BJ (cell line): ENCODE results near the gene TM6SF1. TPM values are rescaled to one million over a fixed set of nuclear protein-coding genes. Genes with fewer than 3 reads are reported as not detected.
A peak's percentile ranks its signal among the peaks of the same experiment; 100 is the strongest.

Experiments used
- CTCF ChIA-PET: fragments of 350-600 bp; formaldehyde crosslinking; extraction: SDS; loops from one replicate; lab custom pipeline; 2021; ENCODE audit warnings: antibody characterized with exemption, inconsistent platforms; lab: Yijun Ruan, JAX
- POLR2A ChIA-PET: fragments of 300-600 bp; sonication (Branson Sonifier 250); formaldehyde crosslinking; extraction: SDS; loops from one replicate; lab custom pipeline; 2021; ENCODE audit warnings: antibody characterized with exemption; lab: Charles Lee
- DNase-seq: peaks from one replicate; pipeline ENCODE4 v3.0.0-alpha.2; 2011; ENCODE audit warnings: low read depth
- H3K27me3 ChIP-seq: 2 replicates; pipeline ENCODE4 v1.6.0; 2011; ENCODE audit warnings: low read length; ENCODE audit not compliant: control insufficient read depth, insufficient read depth
- H3K36me3 ChIP-seq: 2 replicates; pipeline ENCODE4 v1.5.1; 2011; ENCODE audit warnings: low read length; ENCODE audit not compliant: control insufficient read depth, insufficient read depth
- H3K4me3 ChIP-seq: 2 replicates; pipeline ENCODE4 v1.5.1; 2011; ENCODE audit warnings: low read depth, mild to moderate bottlenecking, control low read depth, low read length
- polyA minus RNA-seq: library from RNA; depleted of rRNA, polyadenylated mRNA; stranded (reverse); fragments of >200 nt; gene quantifications from 2 replicates; pipeline ENCODE4 v1.2.3, GENCODE V29; 2011; rRNA and poly(A)+ RNA removed
- polyA plus RNA-seq: library from polyadenylated mRNA; depleted of rRNA; stranded (reverse); fragments of >200 nt; gene quantifications from 2 replicates; pipeline ENCODE4 v1.2.3, GENCODE V29; 2011; rRNA removed
- TF ChIP-seq, protein P1 (sequence below): IDR thresholded peaks from 2 replicates; pipeline ENCODE4 v1.5.1; 2011; ENCODE audit warnings: low read depth, mild to moderate bottlenecking, control low read depth, inconsistent platforms, low read length, moderate library complexity; ENCODE audit not compliant: insufficient read depth

The TM6SF1 gene
- 3.2 and 3.8 TPM in 2 replicates for polyA plus RNA-seq
- 0.72 and 0.81 TPM in 2 replicates for polyA minus RNA-seq

DNA sequence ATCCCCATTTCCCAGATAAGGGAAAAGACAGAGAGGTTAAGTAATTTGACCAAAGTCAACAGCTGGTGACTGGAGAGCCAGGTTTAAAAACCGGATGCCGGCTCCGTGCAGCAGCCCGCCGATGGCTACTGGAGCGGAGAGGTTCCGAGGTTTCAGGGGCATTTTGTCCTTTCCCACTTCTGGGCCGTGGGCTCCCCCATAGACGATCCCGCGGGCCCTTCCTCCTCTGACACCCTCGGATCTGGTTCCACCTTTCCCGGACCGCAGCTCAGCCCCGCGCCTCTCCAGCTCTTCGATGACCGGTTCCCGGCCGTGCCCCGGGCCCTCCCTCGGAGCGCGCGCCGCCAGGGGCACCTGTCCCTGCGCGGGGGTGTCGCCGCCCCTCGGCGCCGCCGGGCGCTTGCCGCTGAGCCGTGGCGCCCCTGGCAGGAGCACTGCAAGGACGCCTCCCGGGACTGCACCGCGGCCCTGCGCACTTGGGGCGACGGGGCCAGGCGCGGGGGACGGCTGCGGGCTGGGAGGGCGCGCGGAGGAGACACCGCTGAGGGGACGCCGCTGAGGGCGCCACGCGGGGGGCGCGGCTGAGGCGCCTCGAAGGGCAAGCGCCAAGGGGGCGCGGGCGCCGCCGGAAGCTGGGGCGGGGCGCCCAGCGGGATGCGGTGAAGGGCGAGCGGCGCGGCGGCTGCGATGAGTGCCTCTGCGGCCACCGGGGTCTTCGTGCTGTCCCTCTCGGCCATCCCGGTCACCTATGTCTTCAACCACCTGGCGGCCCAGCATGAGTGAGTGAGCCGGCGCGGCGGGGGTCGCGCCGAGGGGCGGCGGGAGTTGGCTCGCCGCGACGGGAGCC is at the start of gene TM6SF1:
Gene TM6SF1 (plus strand): TSS at position 652 of the 847 bp plus-strand sequence. CDS start 36 bp downstream, at position 688.
- no peak for DNase-seq
- TF ChIP-seq, protein P1, sequence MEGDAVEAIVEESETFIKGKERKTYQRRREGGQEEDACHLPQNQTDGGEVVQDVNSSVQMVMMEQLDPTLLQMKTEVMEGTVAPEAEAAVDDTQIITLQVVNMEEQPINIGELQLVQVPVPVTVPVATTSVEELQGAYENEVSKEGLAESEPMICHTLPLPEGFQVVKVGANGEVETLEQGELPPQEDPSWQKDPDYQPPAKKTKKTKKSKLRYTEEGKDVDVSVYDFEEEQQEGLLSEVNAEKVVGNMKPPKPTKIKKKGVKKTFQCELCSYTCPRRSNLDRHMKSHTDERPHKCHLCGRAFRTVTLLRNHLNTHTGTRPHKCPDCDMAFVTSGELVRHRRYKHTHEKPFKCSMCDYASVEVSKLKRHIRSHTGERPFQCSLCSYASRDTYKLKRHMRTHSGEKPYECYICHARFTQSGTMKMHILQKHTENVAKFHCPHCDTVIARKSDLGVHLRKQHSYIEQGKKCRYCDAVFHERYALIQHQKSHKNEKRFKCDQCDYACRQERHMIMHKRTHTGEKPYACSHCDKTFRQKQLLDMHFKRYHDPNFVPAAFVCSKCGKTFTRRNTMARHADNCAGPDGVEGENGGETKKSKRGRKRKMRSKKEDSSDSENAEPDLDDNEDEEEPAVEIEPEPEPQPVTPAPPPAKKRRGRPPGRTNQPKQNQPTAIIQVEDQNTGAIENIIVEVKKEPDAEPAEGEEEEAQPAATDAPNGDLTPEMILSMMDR: no peak
- H3K4me3 ChIP-seq: peak within 1 kb of the TSS; percentile 51
- ChIA-PET CTCF (no interaction called here), POLR2A (interaction anchor here (0.7 kb wide), 1 partner anchor 30 kb away, joined by 11 read pairs; no protein-coding TSS in a partner anchor)
- no peaks in the 10 kb centered on the region for H3K36me3 ChIP-seq
- peaks cover 3% of the 10 kb centered on the region; the same call in 1 of the 2 replicates for H3K27me3 ChIP-seq

DNA sequence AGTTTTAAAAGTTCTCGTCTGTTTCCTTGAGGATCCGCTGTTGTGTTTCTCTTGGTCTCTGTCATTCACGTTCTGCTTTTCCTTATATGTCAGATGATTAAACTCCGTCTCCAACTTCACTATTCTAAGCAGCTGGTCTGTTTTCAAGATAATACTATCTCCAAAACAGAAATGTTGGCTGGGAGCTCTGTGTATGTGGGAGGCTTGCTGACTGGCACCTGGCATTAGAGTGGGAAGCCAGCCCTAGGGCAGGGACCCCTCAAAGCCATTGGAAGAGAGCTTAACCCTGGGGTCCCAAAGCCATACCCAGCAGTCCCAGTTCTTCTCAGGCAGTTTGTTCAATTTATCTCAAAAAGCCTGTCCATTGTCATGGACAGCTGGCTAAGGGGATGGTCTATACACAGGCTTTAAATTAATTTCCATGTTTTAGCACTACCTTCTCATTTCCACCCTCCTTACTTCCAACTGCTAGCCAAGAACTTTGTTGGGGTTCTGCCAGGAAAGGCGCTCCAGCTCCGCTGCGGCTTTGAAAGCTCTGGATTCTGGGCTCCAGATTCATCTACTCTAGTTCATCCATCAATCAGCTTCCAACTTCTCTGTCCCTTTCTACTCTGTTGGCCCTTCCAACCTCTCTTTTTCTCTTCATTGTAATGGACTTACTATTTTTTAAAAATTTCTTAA is 49.6 kb upstream of the TM6SF1 start:
- no peaks in the 10 kb centered on the region for H3K27me3 ChIP-seq
- DNase-seq: no peak
- TF ChIP-seq, protein P1: no peak
- no peaks in the 10 kb centered on the region; the same call in 1 of the 2 replicates for H3K36me3 ChIP-seq
- POLR2A ChIA-PET: no interaction called here
- CTCF ChIA-PET: interaction anchor here (0.8 to 1.5 kb wide), 4 partner anchors 9 to 69 kb away, joined by 3 to 7 read pairs (median 3); partner anchors contain the start of gene BTBD1
- no peak overlapping the region for H3K4me3 ChIP-seq

DNA sequence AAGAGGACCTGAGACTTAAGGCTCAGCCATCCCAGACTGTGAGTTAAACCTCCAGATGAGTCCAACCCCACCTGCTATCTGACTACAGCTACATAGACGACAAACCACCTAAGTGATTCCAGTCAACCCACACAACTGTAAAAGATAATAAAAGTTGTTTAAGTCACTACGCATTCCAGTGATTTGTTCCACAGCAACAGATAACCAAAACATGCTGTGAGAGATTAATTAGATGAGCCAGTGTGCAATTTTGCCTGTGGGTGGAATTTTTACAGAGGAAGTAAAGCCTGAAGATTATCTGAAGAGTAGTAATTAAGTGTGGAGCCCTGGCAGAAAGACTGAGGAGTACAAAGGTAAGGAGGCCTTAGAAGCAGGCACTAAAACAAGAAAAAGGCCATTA is 45.8 kb upstream of the TM6SF1 start:
- TF ChIP-seq, protein P1: no peak
- POLR2A ChIA-PET: no interaction called here
- H3K4me3 ChIP-seq: no peak overlapping the region
- CTCF ChIA-PET: no interaction called here
- no peaks in the 10 kb centered on the region; the same call in 1 of the 2 replicates for H3K36me3 ChIP-seq
- DNase-seq: peak; percentile 60
- no peaks in the 10 kb centered on the region for H3K27me3 ChIP-seq

DNA sequence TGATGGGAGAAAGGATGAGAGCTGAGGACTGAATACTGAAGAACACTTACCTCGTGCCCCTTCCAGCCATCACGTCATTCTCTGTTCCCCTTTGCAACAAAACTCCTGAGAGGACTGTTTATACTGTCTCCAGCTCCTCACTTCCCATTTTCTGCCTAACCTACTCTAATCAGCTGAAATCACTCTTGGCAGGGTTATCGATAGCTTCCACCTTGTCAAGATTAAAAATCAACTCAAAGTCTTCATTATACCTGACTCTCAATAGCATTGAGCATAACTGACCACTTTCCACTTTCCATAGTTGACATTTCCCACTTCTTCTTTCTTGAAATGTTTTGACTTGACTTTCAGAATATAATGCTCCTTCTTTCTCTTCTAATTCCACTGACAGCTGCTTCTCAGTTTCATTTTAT is 44.7 kb upstream of the TM6SF1 start:
- no peaks in the 10 kb centered on the region; the same call in 1 of the 2 replicates for H3K36me3 ChIP-seq
- CTCF ChIA-PET: no interaction called here
- DNase-seq: no peak
- no peak overlapping the region for H3K4me3 ChIP-seq
- POLR2A ChIA-PET: no interaction called here
- TF ChIP-seq, protein P1: no peak
- H3K27me3 ChIP-seq: no peaks in the 10 kb centered on the region

DNA sequence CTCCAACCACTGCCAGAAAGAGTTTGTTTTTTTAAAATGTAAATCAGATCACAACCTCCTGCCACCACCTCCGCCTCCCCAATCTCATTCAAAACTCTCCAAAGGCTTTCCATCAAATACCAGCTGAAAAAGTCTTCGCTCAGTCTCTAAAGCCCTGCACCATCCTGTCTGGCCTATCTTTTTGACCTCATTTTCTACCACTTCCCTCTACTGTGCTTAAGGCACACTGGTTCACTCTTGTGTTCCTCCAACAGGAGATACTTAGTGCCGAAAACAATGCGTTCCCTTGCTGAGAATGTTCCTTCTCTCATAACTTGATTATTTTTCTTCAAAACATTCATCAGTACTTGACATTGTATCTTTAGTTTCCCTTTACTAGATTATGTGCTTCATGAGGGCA is 43.9 kb upstream of the TM6SF1 start:
- CTCF ChIA-PET: no interaction called here
- TF ChIP-seq, protein P1: no peak
- POLR2A ChIA-PET: no interaction called here

More for the DNA sequence above, 43.9 kb upstream of the TM6SF1 start:
- DNase-seq: no peak
- Histone ChIP-seq H3K4me3 (no peak overlapping the region), H3K27me3 (no peaks in the 10 kb centered on the region), H3K36me3 (no peaks in the 10 kb centered on the region)
